KMS-11 (cell line): ENCODE results near the gene OPTN.

Experiments
- H2AFZ ChIP-seq: fragments of 200-600 bp; sonication (generic); 2 replicates; pipeline ENCODE4 v1.6.1; 2016; ENCODE audit warnings: antibody characterized with exemption, mixed run types, low read depth
- H3K27ac ChIP-seq: fragments of 200-600 bp; sonication (generic); 2 replicates; pipeline ENCODE4 v1.6.1; 2016; ENCODE audit warnings: mild to moderate bottlenecking, mixed run types
- H3K27me3 ChIP-seq: fragments of 200-600 bp; sonication (generic); 2 replicates; pipeline ENCODE4 v1.6.1; 2017; ENCODE audit warnings: mild to moderate bottlenecking, low read depth, mixed run types, moderate library complexity; ENCODE audit not compliant: insufficient read depth
- H3K36me3 ChIP-seq: fragments of 200-600 bp; sonication (generic); 2 replicates; pipeline ENCODE4 v1.6.1; 2017; ENCODE audit warnings: mild to moderate bottlenecking, mixed run types; ENCODE audit not compliant: insufficient read depth
- H3K4me1 ChIP-seq: fragments of 200-600 bp; sonication (generic); 2 replicates; pipeline ENCODE4 v1.6.1; 2016; ENCODE audit warnings: mild to moderate bottlenecking, low read depth, mixed run types; ENCODE audit not compliant: poor library complexity, severe bottlenecking
- H3K4me2 ChIP-seq: fragments of 200-600 bp; sonication (generic); 2 replicates; pipeline ENCODE4 v1.7.0; 2016; ENCODE audit warnings: mild to moderate bottlenecking, mixed run types
- H3K4me3 ChIP-seq: fragments of 200-600 bp; sonication (generic); IDR thresholded peaks from 2 replicates; pipeline ENCODE4 v1.6.1; 2017; ENCODE audit warnings: low read depth, low read length, mixed read lengths; ENCODE audit not compliant: insufficient read depth
- H3K79me2 ChIP-seq: fragments of 200-600 bp; sonication (generic); 2 replicates; pipeline ENCODE4 v1.6.1; 2016; ENCODE audit warnings: low read depth, mixed run types; ENCODE audit not compliant: insufficient read depth
- H3K9ac ChIP-seq: fragments of 200-600 bp; sonication (generic); 2 replicates; pipeline ENCODE4 v1.6.1; 2016; ENCODE audit warnings: mild to moderate bottlenecking, mixed run types
- H4K20me1 ChIP-seq: fragments of 200-600 bp; sonication (generic); 2 replicates; pipeline ENCODE4 v1.6.1; 2016; ENCODE audit warnings: mild to moderate bottlenecking, mixed run types; ENCODE audit not compliant: insufficient read depth
- TF ChIP-seq, protein P1 (sequence below): fragments of 200-600 bp; sonication (generic); conservative IDR thresholded peaks from 2 replicates; pipeline ENCODE4 v1.6.1; 2017; ENCODE audit warnings: low read depth, mild to moderate bottlenecking, antibody characterized with exemption, low read length, moderate library complexity, mixed read lengths

Gene OPTN

DNA sequence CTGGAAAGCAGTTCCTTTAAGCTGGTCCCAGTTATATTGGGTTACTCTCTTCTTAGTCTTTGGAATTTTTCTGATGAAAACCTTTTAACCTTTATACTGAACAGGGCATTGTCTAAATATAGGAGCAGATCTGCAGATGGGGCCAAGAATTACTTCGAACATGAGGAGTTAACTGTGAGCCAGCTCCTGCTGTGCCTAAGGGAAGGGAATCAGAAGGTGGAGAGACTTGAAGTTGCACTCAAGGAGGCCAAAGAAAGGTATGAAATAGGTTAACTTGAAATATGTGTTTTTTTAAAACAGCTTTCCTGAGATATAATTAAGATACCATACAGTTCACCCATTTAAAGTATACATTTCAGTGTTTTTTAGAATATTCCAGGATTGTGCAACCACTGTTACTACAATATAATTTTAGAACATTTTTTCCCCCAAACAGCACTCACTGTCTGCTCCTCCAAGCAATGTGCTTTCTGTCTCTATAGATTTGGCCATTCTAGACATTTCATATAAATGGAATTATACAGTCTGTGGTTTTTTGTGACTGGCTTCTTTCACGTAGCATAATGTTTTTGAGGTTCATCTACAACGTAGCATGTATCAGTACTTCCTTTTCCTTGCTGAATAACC, 18.9 kb downstream of the OPTN start:
- Histone ChIP-seq H3K27ac (no peak overlapping the region), H3K4me1 (no peaks in the 10 kb centered on the region), H3K79me2 (no peaks in the 10 kb centered on the region), H3K36me3 (no peaks in the 10 kb centered on the region; the same call in 1 of the 2 replicates), H3K4me2 (no peak overlapping the region), H3K9ac (no peak overlapping the region), H2AFZ (no peak overlapping the region), H3K4me3 (no peak overlapping the region), H3K27me3 (no peaks in the 10 kb centered on the region), H4K20me1 (no peaks in the 10 kb centered on the region)
- TF ChIP-seq, protein P1, sequence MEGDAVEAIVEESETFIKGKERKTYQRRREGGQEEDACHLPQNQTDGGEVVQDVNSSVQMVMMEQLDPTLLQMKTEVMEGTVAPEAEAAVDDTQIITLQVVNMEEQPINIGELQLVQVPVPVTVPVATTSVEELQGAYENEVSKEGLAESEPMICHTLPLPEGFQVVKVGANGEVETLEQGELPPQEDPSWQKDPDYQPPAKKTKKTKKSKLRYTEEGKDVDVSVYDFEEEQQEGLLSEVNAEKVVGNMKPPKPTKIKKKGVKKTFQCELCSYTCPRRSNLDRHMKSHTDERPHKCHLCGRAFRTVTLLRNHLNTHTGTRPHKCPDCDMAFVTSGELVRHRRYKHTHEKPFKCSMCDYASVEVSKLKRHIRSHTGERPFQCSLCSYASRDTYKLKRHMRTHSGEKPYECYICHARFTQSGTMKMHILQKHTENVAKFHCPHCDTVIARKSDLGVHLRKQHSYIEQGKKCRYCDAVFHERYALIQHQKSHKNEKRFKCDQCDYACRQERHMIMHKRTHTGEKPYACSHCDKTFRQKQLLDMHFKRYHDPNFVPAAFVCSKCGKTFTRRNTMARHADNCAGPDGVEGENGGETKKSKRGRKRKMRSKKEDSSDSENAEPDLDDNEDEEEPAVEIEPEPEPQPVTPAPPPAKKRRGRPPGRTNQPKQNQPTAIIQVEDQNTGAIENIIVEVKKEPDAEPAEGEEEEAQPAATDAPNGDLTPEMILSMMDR = no peak

DNA sequence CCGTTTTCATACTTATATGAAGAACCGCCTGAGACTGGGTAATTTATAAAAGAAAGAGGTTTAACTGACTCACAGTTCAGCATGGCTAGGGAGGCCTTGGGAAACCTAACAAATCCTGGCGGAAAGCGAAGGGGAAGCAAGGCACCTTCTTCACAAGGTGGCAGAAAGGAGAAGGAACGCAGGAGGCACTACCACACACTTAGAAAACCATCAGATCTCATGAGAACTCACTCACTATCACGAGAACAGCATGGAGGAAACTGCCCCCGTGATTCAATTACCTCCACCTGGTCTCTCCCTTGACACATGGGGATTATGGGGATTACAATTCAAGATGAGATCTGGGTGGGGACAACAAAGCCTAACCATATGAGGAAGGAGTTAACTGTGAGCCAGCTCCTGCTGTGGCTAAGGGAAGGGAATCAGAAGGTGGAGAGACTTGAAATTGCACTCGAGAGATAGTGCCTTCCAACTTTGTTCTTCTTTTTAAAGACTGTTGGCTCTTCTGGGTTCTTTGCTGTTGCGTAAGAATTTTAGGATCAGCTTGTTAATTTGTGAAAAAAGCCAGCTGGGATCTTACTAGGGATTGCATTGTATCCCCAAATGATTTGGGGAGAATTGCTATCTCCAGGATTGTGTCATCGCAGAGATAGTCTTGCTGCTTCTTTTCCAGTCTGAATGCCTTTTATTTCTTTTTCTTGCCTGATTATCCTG, 21.0 kb downstream of the OPTN start:
- H3K36me3 ChIP-seq = no peaks in the 10 kb centered on the region; the same call in 1 of the 2 replicates
- no peak overlapping the region for H3K4me2 ChIP-seq
- no peak overlapping the region for H3K4me3 ChIP-seq
- H2AFZ ChIP-seq = no peak overlapping the region
- TF ChIP-seq, protein P1 = no peak
- H4K20me1 ChIP-seq = no peaks in the 10 kb centered on the region
- H3K27me3 ChIP-seq = no peaks in the 10 kb centered on the region
- H3K9ac ChIP-seq = no peak overlapping the region
- H3K27ac ChIP-seq = no peak overlapping the region
- H3K4me1 ChIP-seq = no peaks in the 10 kb centered on the region
- H3K79me2 ChIP-seq = no peaks in the 10 kb centered on the region

DNA sequence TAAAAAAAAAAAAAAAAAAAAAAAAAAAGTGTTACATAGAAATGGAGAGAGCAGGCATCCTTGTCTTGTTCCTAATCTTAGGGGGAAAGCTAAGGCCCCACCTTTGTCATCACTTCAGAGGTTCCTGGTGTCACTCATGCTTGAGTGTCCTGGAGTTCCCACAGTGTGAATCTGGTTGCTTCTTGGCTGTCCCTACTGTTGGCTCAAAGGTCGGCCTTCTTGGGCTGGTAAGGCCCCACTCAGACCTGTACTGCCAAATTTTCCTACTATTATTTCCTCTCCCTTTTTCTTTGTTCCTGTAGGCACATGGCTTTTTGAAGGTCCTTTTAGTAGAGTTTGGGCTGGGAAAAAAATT, 21.5 kb downstream of the OPTN start:
- Histone ChIP-seq H2AFZ (no peak overlapping the region), H3K9ac (no peak overlapping the region), H3K27ac (no peak overlapping the region), H3K79me2 (no peaks in the 10 kb centered on the region), H3K4me3 (no peak overlapping the region), H3K27me3 (no peaks in the 10 kb centered on the region), H3K36me3 (no peaks in the 10 kb centered on the region; the same call in 1 of the 2 replicates), H3K4me2 (no peak overlapping the region), H4K20me1 (no peaks in the 10 kb centered on the region), H3K4me1 (no peaks in the 10 kb centered on the region)
- TF ChIP-seq, protein P1 = no peak

DNA sequence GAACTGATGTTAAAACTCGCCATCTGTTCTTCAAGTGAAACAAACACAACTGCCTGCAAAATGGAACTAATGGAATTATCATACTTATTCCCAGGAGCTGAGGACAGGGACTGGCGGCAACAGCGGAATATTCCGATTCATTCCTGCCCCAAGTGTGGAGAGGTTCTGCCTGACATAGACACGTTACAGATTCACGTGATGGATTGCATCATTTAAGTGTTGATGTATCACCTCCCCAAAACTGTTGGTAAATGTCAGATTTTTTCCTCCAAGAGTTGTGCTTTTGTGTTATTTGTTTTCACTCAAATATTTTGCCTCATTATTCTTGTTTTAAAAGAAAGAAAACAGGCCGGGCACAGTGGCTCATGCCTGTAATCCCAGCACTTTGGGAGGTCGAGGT, 36.7 kb downstream of the OPTN start:
- Histone ChIP-seq H4K20me1 (no peaks in the 10 kb centered on the region), H3K27me3 (no peaks in the 10 kb centered on the region), H3K36me3 (no peaks in the 10 kb centered on the region), H3K9ac (no peak overlapping the region), H2AFZ (no peak overlapping the region), H3K4me2 (no peak overlapping the region), H3K79me2 (no peaks in the 10 kb centered on the region), H3K4me1 (no peaks in the 10 kb centered on the region), H3K27ac (no peak overlapping the region), H3K4me3 (no peak overlapping the region)
- TF ChIP-seq, protein P1 = no peak
